HG02852 (cell line): ENCODE results near the gene RGS3.
A peak's percentile ranks its signal among the peaks of the same experiment; 100 is the strongest.
"Not testable (repeated sequence)": the region's sequence is repeated elsewhere in the genome, so short reads cannot be mapped to it uniquely, and the experiment has no call there.

Experiments
- ATAC-seq: cut with Tn5 transposase; IDR thresholded peaks from one replicate; pipeline ENCODE4 v1.9.1; 2021; ENCODE audit warnings: mild to moderate bottlenecking, moderate library complexity; ENCODE audit not compliant: unreplicated experiment

Gene RGS3

DNA sequence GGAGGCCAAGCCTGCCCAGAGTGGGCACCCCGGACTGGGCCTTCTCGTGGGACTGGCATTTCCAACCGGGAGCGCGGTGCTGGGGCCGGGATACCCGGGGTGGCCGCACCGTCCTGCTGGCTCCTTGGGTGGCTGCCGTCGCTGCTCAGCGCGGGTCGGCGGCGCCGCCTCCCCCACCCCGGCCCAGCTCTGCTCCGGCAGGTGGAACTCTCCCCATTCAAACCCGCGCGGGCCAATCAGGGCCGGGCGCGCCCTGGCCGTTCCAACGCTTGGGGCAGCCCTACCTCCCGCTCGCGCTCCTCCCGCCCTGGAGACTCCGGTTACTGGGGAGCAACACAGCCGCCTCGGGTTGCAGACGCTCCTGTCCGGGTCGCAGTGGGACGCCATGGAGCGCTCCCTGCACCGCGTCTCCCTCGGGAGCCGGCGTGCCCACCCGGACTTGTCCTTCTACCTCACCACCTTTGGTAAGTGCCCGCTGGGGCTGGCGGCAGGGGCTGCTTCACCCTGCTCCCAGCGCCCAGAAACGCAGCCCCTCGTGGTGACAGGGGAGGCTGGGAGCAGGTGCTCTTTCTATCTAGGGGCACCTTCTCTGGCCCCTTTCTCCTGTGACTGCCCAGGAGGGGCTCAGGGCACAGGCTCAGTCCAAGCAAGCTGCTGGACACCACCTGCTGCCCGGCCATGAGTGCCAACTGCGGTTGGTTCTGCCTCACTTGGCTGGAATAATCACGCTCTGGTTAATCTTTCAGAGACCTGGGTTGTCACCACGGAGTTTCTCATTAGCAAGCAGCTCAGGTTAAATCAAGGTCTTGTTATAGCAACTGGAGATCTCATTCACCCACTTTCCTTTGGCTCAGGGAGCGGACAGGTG, at the start of gene RGS3:
Gene RGS3 (plus strand): TSS at position 310 of the 868 bp plus-strand sequence. CDS start 76 bp downstream, at position 386.
- no peak for ATAC-seq

- peak; percentile 97 for ATAC-seq
These were observed 47.3 kb upstream of the RGS3 start for GRCh38 chr9:113416149-113416721.

DNA sequence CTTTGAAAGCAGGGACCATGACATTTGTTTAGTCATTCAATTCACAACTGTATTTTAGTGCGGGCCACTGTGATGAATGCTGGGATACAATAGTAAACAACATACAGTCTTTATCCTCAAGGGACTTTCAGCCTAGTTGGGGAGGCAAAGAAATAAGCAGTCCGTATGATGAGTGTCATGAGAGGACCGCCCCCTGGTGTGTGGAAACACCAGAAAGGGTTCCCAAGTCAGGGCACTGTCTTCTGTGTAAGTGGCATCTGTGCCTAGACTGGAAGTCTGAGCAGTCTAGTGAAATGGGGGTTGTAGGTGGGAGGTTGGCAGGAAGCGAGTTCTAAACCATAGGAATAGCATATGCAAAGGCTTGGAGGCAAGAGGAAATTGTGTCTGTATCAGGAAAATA, 46.2 kb upstream of the RGS3 start:
- no peak for ATAC-seq

DNA sequence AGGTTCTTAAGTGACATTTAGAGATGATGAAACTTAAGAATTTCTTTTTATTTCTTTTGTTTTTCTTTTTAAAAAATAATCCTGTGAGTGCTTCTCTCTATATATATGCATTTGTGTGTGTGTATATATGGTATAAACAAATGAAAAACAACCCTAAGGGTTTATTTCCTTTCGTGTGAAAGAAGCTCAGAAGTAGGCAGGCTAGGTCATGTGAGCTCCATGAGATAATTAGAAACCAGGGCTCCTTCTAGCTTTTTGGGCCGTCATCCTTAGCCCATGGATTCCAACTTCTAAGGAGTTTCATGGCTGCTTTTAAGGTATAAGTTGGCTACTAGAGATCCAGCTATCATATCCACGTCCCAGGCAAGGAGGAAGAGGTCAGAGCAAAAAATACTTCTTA, 41.8 kb upstream of the RGS3 start:
- no peak for ATAC-seq

GRCh38 chr9:113425072-113425471, 38.5 kb upstream of the RGS3 start:
- ATAC-seq, result no peak

GRCh38 chr9:113426701-113427100, 36.8 kb upstream of the RGS3 start:
- ATAC-seq, result no peak

DNA sequence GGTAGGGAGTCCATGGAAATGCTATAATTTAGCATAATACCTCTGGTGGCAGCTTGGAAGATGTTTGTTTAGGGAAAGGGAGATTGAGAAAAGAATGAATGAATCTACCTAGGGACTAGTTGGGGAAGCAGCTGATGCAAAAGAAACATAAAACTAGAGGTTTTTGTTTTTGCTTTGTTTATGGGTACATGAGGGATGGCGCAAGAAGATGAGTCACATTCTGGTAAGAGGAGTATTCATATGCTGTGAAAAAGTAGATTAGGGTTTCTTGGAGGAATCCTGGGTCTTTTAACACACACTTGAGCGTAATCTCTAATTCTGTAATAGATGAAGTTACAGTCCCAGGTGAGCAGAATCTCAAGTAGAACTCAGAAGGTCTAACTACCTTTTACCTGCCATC, 35.9 kb upstream of the RGS3 start:
- ATAC-seq, result no peak

DNA sequence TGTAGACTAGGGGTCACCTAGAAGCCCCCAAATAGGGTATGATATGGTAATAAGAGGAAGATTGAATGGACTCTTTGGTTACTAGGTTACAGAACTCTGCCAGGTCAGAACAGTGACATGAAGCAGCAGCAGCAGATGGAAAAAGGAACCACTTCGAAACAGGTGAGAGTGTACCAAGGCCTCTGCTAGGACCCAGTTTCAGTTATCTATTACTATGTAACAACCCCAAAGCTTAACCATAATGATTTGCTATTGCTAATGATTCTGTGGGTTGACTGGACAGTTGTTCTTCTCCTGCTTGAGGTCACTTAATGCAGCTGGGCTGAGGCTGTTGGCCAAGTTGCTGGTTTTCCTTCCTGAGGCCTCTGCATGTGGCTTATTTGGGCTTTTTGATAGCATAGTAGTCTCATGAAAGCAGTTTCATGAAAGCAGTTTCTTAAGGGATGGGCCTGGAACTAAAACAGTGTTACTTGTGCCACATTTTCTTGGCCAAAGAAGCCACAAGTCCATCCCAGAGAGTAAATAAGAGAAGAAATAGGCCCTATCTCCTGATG, 35.4 kb upstream of the RGS3 start:
- no peak for ATAC-seq

DNA sequence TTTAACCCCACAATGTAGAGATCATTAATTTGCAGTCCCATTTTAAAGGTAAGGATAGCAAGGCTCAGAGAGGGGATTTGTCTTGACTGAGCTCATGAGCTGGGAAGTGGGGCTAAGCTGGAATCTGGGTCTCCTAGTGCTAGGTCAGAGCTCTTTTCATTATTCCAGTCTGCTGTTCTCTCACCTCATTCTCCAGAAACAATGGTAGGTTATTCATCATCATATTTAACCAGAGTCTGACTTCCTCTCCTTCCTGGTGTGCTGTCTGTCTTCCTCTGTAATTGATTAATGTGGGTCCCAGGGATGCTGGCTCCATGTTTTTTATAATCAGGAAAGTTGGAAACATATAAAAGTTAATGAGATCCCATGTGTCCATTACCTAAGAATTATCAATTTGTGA, 32.3 kb upstream of the RGS3 start:
- ATAC-seq, result no peak

- ATAC-seq, result no peak
These were observed 26.6 kb upstream of the RGS3 start for GRCh38 chr9:113436728-113437515.

- ATAC-seq, result not testable (repeated sequence)
These were observed 25.8 kb upstream of the RGS3 start for GRCh38 chr9:113437716-113438115.

- no peak for ATAC-seq
These were observed 18.8 kb upstream of the RGS3 start for GRCh38 chr9:113444736-113445135.

DNA sequence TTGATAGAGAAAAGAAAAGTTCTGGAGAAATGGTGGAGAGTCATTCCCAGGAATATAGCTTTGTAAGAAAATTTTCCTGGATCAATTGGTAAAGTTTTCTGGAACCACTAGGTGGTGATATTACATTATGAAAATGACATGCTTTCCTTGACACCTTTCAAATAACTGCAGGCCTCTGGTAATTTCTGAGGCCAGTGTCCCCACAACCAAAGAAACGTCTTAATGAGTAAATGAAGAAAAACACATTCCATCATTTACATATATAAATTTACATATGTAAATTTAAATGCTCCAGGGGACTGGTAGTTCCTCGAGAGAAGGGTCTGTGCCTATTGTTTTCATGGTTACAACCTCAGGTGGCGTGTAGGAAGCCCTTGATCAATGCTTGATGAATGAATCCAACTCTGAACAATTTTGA, 17.2 kb upstream of the RGS3 start:
- no peak for ATAC-seq

GRCh38 chr9:113449376-113449775, 14.2 kb upstream of the RGS3 start:
- ATAC-seq, result no peak

DNA sequence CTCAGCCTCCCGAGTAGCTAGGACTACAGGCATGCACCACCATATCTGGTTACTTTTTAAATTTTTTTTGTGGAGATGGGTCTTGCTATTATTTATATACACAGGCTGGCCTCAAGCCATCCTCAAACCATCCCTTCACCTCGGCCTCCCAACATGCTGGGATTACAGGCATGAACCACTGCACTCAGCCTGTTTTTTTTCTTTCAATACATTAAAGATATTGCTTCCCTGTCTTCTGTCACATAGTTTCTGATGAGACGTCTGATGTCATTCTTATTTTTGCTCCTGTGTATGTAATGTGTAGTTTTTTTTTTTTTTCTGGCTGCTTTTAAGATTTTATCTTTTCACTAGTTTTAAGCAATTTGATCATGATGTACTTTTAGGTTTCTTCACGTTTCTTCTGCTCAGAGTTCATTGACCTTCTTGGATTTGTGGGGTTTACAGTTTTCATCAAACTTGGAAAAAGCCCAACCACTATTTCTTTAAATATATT, 11.4 kb upstream of the RGS3 start:
- no peak for ATAC-seq

DNA sequence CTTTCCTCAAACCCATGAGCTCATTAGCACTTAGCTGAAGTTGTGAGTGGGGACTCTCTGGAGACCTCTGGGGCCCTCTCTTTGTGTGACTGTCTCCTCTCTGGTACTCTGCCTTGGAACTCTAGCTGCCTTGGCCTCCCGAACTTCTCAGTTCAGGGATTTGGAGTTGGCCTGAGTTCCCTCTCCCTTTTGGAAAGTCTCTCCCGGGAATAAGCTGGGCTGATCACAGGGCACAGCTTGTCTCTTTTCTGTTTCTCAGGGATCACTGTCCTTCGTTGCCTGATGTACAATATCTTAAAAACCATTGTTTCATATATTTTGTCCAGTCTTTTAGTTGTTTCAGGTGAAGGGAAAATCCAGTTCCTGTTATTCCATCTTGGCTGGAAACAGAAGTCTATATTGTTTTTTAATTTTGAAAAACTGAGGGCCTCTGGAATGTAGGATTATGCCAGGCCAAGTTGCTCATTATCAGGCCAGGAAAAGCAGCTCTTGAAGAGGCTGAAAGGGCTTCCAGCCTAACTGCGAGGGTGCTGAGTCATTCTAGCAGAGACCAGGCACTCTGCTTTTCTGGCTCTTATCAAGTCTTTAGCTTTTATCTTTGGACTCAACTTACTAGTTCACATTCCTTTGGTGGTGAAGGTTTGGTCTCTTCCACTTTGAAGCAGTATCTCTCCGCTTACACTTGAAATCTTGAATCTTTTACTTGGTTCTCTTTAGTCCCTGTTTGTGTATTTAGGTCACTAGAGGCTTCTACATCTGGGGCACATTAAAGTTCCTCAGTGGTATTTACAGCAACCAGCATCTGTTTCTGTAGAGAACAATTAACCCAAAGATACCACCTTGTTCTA, 8.4 kb upstream of the RGS3 start:
- no peak for ATAC-seq

- no peak for ATAC-seq
These were observed 7.3 kb upstream of the RGS3 start for GRCh38 chr9:113456235-113456634.

DNA sequence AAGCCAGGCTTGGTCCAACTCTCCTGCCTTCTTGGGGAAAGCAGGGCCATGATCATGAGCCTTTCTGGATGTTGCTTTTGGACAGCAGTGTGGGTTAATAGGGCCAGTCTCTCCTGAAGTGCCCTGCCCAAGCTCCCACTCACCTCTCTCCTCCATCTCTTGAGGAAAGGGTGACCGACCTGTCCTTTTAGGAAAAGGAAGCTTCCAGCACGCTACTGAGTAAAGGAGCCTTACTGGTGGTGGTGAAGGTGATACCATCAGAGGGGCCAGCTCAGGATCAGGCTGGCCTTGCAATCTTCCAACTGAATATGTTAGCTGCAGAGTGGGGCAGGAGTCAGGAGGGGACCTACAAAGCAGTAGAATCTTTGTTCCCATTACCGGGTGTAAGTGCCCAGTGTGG, 2.2 kb upstream of the RGS3 start:
- ATAC-seq, result no peak

DNA sequence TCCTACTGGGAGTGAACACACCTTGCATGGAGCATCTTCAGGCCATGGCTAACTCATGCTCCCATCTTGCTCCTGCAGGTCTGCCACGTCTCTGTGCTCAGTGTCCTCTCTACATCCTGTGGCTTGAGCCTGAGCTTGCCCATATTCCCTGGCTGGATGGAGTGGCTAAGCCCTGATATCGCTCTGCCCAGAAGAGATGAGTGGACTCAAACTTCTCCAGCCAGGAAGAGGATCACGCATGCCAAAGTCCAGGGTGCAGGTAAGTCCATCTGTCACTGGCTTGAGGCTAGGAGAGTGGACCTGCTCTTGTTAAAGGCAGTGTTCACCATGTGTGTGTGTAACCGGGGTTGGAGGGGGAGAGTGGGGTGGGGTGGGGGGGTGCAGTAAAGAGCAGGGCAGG, 1.6 kb upstream of the RGS3 start:
- ATAC-seq, result no peak

- ATAC-seq, result no peak
These were observed 693 bp upstream of the RGS3 start for GRCh38 chr9:113462781-113463286.
